Measurements from ENCODE around the gene INPP4B.
A peak's percentile ranks its signal among the peaks of the same experiment; 100 is the strongest.

INPP4B gene

GRCh38 chr4:142191901-142192300 lies 654.2 kb downstream of the INPP4B start:
- no peak for DNase-seq

GRCh38 chr4:142181021-142181420 lies 665.1 kb downstream of the INPP4B start:
- DNase-seq: no peak

- DNase-seq: no peak
Observed at GRCh38 chr4:142169216-142169615, 676.9 kb downstream of the INPP4B start.

GRCh38 chr4:142168181-142168580 lies 677.9 kb downstream of the INPP4B start:
- DNase-seq: no peak

- no peak for DNase-seq
Observed at GRCh38 chr4:142164767-142165500, 681.2 kb downstream of the INPP4B start.

- no peak for DNase-seq
Observed at GRCh38 chr4:142161086-142161485, 685.0 kb downstream of the INPP4B start.

- no peak for DNase-seq
Observed at GRCh38 chr4:142160509-142160908, 685.6 kb downstream of the INPP4B start.

- no peak for DNase-seq
Observed at GRCh38 chr4:142158980-142159379, 687.1 kb downstream of the INPP4B start.

- DNase-seq: no peak
Observed at GRCh38 chr4:142156256-142156655, 689.8 kb downstream of the INPP4B start.

GRCh38 chr4:142155347-142155746 lies 690.8 kb downstream of the INPP4B start:
- no peak for DNase-seq

GRCh38 chr4:142150483-142150882 lies 695.6 kb downstream of the INPP4B start:
- no peak for DNase-seq

- no peak for DNase-seq
Observed at GRCh38 chr4:142144813-142145212, 701.3 kb downstream of the INPP4B start.

GRCh38 chr4:142142366-142143054 lies 703.6 kb downstream of the INPP4B start:
- no peak for DNase-seq

- DNase-seq: no peak
Observed at GRCh38 chr4:142141224-142141623, 704.9 kb downstream of the INPP4B start.

GRCh38 chr4:142130666-142131065 lies 715.4 kb downstream of the INPP4B start:
- no peak for DNase-seq

- no peak for DNase-seq
Observed at GRCh38 chr4:142129931-142130330, 716.2 kb downstream of the INPP4B start.

GRCh38 chr4:142129473-142129872 lies 716.6 kb downstream of the INPP4B start:
- DNase-seq: no peak

GRCh38 chr4:142128529-142128928 lies 717.6 kb downstream of the INPP4B start:
- DNase-seq: no peak

- peak; percentile 43 for DNase-seq
Observed at GRCh38 chr4:142126890-142127497, 719.1 kb downstream of the INPP4B start.

- DNase-seq: no peak
Observed at GRCh38 chr4:142124874-142125273, 721.2 kb downstream of the INPP4B start.

GRCh38 chr4:142121448-142122350 lies 724.4 kb downstream of the INPP4B start:
- DNase-seq: no peak

GRCh38 chr4:142120921-142121320 lies 725.2 kb downstream of the INPP4B start:
- no peak for DNase-seq

GRCh38 chr4:142112451-142112850 lies 733.6 kb downstream of the INPP4B start:
- DNase-seq: no peak
